GM19468 (cell line): Measurements from ENCODE around the gene SATB2.

ENCODE experiments used
- ATAC-seq: cut with Tn5 transposase; IDR thresholded peaks from one replicate; pipeline ENCODE4 v1.9.1; 2021; ENCODE audit warnings: mild to moderate bottlenecking, moderate library complexity, moderate number of reproducible peaks; ENCODE audit not compliant: unreplicated experiment; ENCODE audit errors: extremely low read depth

Gene SATB2

DNA sequence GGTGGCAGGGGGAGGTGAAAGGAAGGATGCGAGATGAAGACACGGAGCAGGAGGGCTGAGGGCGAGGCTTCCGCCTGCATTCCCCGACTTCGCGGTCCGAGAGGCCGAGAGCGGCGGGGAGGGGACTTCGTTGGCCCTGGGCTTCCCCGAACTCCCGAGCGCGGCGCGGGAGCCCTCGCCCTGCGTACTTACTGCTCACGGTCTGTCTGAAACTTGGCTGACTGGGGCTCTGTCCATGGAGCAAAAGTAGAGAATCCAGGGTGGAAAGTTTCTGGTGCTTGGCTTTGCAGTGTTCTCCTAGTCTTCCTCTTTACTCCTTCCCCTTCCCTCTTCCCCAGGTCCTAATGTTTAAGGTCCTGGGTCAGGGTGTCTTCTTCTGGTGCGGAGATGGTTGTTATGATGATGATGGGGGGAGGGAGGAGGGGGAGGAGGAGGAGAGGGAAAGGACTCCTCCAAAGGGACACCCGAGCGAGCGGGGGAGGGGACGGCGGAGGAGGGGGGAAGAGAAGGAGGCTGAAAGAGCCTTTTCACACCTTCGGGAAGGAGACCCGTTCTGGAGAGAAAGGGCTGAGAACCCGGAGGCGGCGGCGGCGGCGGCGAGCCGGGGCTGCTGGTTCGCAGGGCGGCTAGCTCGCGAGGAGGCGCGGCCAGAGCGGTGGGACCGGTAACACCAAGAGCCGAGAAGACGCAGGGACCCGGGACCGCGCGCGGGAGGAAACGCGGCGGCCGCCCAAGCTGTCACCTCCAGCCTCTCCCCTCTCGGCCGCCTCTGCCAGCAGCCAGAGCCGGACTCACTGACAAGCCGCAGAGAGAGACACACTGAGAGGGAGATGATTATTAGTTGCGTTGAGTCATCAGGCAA is at the start of gene SATB2:
TSS of gene SATB2 (minus strand) at position 793 of the 862 bp plus-strand sequence. CDS start 1,902 bp downstream, outside the sequence.
- ATAC-seq, result no peak

- ATAC-seq, result no peak
Measured at GRCh38 chr2:199505755-199506403, 48.1 kb upstream of the SATB2 start.

DNA sequence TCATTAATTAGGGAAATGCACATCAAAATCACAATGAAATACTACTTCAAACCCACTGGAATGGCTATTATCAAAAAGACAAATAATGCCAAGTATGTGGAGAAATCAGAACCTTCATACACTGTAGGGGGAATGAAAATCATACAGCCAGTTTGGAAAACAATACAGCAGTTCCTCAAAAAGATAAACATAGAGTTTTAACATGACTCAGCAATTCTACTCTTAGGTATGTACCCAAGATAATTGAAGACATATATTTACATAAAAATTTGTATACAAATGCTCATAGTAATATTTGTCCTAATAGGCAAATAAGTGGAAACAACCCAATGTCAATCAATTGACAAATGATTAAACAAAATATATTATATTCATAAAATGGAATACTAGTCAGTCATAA is 45.4 kb upstream of the SATB2 start:
- ATAC-seq, result no peak

DNA sequence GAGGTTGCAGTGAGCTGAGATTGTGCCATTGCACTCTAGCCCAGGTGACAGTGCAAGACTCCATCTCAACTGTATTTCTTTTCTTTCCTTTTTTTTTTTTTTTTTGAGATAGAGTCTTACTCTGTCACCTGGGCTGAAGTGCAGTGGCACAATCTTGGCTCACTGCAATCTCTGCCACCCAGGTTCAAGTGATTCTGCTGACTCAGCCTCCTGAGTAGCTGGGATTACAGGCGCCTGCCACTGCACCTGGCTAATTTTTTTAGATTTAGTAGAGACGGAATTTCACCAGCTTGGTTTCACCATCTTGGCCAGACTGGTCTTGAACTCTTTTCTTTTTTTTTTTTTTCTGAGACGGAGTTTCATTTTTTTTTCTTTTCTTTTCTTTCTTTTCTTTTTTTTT is 41.3 kb upstream of the SATB2 start:
- no peak for ATAC-seq

GRCh38 chr2:199495147-199495546 is 37.4 kb upstream of the SATB2 start:
- no peak for ATAC-seq

- ATAC-seq, result no peak
Measured at GRCh38 chr2:199490049-199490448, 32.3 kb upstream of the SATB2 start.

- no peak for ATAC-seq
Measured at GRCh38 chr2:199488772-199489400, 31.1 kb upstream of the SATB2 start.

DNA sequence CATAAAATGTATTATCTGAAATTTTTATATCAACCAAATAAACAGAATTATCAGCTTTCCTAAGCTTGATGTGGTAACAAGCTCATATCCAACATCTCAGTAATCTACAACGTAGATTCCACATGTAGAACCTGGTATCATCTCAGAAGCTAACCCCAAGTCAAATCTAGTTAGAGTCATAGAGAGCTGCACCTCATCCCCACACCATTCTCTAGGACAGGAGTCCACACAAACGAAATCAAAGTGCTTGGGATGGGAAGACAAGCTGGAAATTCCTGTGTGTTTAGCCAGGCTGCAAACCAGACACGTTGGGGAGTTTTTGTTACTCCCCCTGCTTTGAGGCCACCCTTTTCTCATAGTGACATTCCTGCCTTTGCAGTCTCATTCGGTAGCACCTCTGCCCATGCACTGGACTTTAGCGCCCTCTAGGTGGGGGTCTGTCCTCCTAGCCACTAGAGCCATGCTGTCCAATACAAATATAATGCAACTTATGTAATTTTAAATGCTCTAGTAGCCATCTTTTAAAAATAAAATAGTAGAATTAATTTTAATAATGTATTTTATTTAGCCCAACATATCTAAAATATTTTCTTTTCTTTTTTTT is 28.1 kb upstream of the SATB2 start:
- no peak for ATAC-seq

DNA sequence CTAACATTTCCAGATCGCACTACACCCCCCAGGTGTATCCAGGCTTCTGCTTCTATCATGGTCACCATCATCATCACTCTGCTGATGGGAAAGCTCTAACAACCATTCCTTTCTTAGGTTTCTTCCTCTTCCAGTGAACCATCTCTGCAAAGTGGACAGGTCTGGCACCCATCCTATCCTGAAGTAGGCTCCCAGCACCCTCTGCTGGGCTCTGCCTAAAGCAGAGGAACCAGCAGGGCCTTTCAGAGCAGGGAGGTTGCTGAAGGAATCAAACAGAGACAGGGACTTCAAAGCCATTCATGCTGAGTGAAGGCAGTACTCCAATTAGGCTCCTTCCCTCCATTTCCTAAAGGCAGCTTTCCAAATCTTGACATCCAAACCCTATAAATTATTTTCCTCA is 27.2 kb upstream of the SATB2 start:
- ATAC-seq, result no peak

- no peak for ATAC-seq
Measured at GRCh38 chr2:199480966-199481365, 23.2 kb upstream of the SATB2 start.

DNA sequence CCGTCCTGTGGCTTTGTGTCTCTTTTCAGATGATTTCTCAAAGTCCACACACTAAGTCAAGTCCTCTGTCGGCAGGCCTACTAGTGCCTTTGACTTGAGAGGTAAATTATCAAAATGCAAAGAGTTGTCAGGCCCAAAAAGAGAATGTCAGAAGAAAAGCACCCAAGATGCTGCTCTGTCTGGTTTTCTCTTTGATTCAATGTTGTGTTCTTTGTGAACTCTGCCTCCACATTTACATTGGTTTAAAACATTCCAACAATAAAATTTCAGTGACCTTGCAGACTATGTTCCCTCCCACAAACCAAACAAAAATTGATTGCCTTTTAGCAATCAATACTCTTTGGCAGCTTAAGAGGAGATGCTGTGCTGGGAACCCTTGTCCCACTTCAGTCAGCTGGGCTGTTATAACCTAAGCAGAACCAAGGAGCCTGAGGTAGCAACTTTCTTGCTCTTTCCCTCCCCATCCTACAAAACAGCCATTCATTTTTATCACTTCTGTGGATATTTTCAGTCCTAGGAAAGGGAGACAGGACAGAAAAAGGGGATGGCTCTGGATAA is 19.6 kb upstream of the SATB2 start:
- ATAC-seq, result no peak

- no peak for ATAC-seq
Measured at GRCh38 chr2:199471443-199472057, 13.8 kb upstream of the SATB2 start.

- no peak for ATAC-seq
Measured at GRCh38 chr2:199470672-199471442, 13.1 kb upstream of the SATB2 start.

DNA sequence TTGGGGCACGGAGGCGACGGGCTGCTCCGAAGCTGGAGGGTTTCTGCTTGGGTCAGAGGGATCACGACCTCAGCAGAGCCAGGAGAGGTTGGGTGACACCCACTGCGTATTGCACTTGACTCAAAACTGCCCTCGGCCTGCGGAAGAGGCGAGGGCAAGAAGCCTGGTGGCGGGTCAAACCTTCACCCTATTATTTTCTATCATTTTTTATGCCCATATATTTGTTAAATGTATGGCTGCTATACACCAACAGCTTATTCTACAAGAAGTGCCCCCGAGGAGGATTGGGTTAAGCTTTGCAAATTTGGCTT is 12.6 kb upstream of the SATB2 start:
- no peak for ATAC-seq

GRCh38 chr2:199469514-199470360 is 12.0 kb upstream of the SATB2 start:
- no peak for ATAC-seq

- ATAC-seq, result no peak
Measured at GRCh38 chr2:199468561-199469513, 11.1 kb upstream of the SATB2 start.

DNA sequence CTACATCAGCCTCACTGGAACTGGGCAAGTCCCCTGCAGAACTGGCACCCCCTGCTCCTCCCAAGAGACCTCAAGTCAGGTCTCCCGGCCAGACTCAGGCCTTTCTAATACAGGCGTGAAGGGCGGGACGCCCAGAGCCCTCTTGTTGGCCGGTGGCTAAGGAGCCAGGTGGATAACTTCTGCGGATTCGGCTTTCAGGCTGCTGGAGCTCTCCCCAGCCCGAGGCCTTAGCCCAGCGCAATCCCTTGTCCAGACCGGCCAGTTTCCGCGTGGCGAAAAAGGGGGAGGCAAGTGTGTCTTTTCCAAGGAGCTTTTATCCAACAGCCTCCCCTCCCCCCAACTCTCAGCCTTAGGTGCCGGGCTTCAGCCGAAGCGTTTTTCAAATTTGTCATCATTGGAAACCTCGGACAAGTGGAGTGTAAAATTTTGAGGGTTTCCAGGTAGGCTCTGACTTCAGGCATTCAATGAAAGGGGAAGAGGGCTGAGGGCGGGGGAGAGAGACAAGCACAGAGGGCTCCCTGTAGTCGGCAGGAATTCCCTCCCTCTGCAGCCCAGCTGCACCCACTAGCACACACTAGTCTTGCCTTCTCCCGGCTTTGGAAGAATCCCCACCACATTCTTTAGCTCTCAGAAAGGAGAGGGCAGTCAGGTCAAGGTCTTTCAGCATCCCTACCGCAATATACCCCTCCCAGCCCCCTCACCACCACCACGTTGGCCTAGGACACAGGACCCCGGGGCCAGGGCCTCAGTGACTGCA is 9.5 kb upstream of the SATB2 start:
- ATAC-seq, result no peak
